ENCODE results near the gene GFI1B. TPM values are rescaled to one million over a fixed set of nuclear protein-coding genes. Genes with fewer than 3 reads are reported as not detected.
"Not testable (repeated sequence)": the region's sequence is repeated elsewhere in the genome, so short reads cannot be mapped to it uniquely, and the experiment has no call there.

Gene GFI1B
- total RNA-seq, 1 donor from 2014 or later: not detected

- DNase-seq (ENCODE audit: low read depth in 2 of 2): no peak
Measured at GRCh38 chr9:132990781-132991180, 12.3 kb downstream of the GFI1B start.

GRCh38 chr9:132991351-132992300, 13.1 kb downstream of the GFI1B start:
- DNase-seq (ENCODE audit: low read depth in 2 of 2): no peak

GRCh38 chr9:132993511-132993939, 15.0 kb downstream of the GFI1B start:
- no peak for DNase-seq (ENCODE audit: low read depth in 2 of 2)

GRCh38 chr9:132994410-132995120, 16.1 kb downstream of the GFI1B start:
- no peak for DNase-seq (ENCODE audit: low read depth in 2 of 2)

DNA sequence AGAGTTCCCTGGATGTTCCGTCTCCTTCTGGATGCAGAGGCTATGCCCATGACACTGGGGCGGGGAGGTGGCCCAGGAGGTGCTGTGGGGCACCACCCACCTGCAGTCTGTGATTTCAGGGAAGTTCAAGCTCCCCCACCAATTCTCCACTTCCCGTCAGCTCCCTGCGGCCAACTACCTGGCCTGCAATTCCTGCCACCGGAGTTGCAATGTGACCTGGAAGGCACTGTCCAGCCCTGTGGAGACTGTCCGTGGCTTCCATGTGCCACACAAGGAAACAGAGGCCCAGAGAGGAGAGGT, 16.6 kb downstream of the GFI1B start:
- no peak for DNase-seq (ENCODE audit: low read depth in 2 of 2)

DNA sequence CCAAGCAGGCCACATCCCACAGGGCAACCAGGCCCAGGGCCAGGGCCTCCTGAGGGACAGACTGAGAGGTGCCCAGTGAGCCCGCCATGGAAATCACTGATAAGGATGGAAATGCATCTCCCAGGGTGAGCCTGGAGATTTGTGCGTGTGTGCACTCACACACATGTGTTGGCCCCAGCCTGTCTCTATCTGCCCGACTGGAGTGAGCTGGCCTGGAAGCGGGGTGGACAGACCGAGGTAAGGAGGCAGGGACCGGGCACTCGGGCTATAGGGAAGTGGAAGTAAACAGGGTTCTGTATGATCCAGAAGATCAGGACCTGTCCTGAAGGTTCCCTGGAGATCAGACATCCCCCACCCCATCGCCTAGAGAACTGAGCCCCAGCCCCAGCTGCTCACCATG, 17.4 kb downstream of the GFI1B start:
- DNase-seq (ENCODE audit: low read depth in 2 of 2): no peak

DNA sequence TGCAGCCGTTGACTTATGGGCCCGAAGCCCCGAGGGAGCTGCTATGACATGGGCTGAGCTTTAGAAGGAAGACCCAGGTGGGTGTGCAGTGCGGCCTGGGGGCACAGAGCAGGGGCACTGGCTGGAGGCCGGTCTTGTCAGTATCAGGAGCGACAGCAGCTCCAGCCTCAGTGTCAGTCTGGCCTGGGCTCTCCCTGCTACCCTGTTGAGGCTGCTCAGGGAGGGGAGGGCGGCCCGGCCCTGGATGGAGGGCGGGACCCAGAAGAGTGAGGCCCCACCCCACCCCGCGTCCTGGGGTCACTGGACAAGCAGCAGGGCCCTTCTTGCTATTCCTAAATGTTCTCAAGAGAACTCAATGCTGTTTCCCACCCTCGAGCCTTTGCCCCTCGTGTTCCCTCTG, 18.0 kb downstream of the GFI1B start:
- no peak for DNase-seq (ENCODE audit: low read depth in 2 of 2)

- DNase-seq (ENCODE audit: low read depth in 2 of 2): no peak
Measured at GRCh38 chr9:132997591-132997990, 19.1 kb downstream of the GFI1B start.

DNA sequence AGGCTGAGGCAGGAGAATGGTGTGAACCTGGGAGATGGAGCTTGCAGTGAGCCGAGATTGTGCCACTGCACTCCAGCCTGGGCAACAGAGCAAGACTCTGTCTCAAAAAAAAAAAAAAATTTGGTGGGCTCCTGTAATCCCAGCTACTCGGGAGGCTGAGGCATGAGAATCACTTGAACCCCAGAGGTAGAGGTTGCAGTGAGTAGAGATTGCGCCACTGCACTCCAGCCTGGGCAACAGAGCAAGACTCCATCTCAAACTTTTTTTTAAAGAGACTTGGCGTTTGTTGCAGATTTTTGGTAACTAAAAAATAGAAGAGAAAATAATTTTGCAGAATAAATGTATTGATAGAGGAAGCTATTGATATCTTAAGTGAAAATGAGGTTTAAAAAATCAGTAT, 19.7 kb downstream of the GFI1B start:
- DNase-seq (ENCODE audit: low read depth in 2 of 2): not testable (repeated sequence)

GRCh38 chr9:132998831-132999635, 20.5 kb downstream of the GFI1B start:
- no peak for DNase-seq (ENCODE audit: low read depth in 2 of 2)

DNA sequence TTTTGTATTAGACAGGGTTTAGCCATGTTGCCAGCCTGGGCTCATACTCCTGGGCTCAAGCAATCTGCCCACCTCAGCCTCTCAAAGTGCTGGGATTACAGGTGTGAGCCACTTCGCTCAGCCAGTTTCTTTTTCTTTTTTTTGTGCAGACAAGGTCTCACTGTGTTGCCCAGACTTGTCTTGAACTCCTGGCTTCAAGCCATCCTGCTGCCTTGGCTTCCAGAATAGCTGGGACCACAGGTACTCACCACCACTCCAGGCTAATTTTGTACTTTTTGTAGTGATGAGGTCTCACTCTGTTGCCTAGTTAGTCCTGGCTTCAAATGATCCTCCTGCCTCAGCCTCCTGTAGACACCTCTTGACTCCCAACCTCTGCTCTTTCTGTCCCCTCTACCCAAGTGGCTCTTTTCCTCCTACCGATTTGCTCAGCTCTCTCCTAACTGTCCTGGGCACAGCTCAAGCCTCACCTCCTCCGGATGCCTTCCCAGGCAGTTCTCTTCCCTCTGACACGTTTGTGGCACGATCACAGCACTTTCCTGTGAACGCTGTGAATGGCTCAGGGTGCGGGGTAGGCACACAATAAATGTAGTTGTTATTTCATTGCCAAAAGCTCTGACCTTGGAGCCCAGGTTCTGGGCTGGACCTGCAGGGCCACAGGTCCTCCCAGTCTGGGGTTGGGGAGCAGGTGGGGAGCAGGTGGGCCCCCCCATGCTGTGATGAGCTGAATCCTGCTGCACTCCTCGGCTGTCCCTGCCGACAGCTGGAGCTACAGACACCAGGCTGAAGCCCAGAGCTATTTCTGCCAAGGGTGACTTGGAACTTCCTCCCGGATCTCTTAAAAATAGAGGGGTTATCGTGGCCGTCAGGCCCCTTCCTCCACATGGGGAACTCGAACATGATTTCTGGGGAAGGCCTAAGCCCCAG, 23.9 kb downstream of the GFI1B start:
- DNase-seq (ENCODE audit: low read depth in 2 of 2): no peak

GRCh38 chr9:133003071-133003461, 24.6 kb downstream of the GFI1B start:
- DNase-seq (ENCODE audit: low read depth in 2 of 2): no peak

GRCh38 chr9:133003671-133004090, 25.2 kb downstream of the GFI1B start:
- no peak for DNase-seq (ENCODE audit: low read depth in 2 of 2)

DNA sequence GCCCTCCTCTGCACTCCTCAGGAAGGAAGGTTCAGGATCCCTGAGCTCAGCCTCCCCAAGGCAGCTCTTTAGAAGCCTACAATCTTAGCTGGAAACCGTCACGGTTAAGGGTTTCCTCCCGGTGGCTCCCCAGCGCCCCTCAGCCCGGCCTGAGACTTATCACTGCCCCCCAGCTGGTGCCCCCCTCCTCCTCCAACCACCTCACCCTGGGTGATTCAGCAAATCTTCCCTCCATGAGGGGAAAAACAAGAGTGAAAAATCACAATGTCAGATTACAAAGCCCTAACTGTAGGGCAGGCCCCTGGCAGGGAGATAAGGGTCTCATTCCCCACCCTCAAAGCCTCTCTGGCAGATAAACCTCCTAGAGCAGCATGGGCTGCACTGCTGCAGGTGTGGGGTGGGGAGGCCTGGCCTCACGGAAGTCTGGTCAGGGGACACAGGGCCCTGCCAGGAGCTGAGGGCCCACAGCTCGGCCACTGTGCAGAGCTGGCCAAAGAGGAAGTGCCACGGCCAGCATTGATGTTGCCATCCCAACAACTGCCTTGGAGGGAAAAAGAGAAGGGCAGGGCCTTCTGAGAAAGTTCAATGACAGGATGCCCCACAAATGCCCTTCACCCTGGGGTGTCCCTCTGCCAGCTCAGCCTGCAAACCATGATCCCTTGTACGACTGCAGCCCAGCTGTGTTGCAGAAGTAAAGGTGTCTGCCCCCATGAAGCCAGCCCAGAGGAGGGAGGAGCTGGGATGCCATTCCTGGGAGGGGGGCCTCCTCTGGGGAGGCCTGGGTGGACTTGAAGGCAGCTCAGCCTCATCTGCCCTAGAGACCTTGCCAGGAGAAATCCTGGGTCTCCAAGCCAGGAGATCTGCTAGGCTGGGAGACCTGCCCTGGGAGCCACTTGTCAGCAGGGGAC, 25.9 kb downstream of the GFI1B start:
- DNase-seq (ENCODE audit: low read depth in 2 of 2): no peak

- no peak for DNase-seq (ENCODE audit: low read depth in 2 of 2)
Measured at GRCh38 chr9:133004999-133005760, 26.7 kb downstream of the GFI1B start.

- no peak for DNase-seq (ENCODE audit: low read depth in 2 of 2)
Measured at GRCh38 chr9:133005957-133006356, 27.5 kb downstream of the GFI1B start.

DNA sequence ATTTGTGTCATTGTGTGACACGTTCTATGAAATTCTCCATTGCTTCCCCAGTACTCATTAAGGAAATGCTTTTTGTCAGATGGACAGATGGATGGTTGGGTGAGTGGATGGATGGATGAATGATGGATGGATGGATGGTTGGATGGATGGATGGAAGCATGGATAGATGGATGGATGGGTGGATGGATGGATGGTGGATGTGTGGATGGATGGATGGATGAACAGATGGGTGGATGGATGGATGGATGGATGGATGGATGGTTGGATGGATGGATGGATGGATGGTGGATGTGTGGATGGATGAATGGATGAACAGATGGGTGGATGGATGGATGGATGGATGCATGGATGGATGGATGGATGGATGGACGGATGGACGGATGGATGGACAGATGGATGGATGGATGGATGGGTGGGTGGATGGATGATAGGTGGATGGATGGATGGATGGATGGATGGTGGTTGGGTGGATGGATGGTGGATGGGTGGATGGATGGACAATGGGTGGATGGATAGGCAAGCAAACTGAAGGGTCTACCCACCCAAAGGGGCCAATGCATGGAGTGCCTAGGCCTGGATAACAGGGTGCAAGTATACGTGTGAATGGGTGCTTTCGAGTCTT, 28.3 kb downstream of the GFI1B start:
- DNase-seq (ENCODE audit: low read depth in 2 of 2): no peak

GRCh38 chr9:133008406-133008805, 29.9 kb downstream of the GFI1B start:
- no peak for DNase-seq (ENCODE audit: low read depth in 2 of 2)

GRCh38 chr9:133008824-133009223, 30.3 kb downstream of the GFI1B start:
- DNase-seq (ENCODE audit: low read depth in 2 of 2): no peak
